Thyroid gland (tissue), 4 donors: Measurements from ENCODE around the gene MACROD1.

Experiments used
- POLR2A ChIP-seq, 2 donors: fragments of 450-650 bp; IDR thresholded peaks; one replicate each; pipeline ENCODE4 v1.6.1; 2017; ENCODE audit warnings: antibody characterized with exemption in 2 of 2, mild to moderate bottlenecking in 2 of 2, moderate library complexity in 1 of 2
- TF ChIP-seq, protein P1 (sequence below), 6 experiments: fragments of 200-600 bp in 3 of 6; fragments of 450-650 bp in 3 of 6; sonication (generic) in 3 of 6; IDR thresholded peaks; one replicate each; pipeline ENCODE4 v1.5.1; 2016 to 2019; ENCODE audit warnings: antibody characterized with exemption in 6 of 6, mild to moderate bottlenecking in 2 of 6, inconsistent platforms in 1 of 6, moderate library complexity in 1 of 6

DNA sequence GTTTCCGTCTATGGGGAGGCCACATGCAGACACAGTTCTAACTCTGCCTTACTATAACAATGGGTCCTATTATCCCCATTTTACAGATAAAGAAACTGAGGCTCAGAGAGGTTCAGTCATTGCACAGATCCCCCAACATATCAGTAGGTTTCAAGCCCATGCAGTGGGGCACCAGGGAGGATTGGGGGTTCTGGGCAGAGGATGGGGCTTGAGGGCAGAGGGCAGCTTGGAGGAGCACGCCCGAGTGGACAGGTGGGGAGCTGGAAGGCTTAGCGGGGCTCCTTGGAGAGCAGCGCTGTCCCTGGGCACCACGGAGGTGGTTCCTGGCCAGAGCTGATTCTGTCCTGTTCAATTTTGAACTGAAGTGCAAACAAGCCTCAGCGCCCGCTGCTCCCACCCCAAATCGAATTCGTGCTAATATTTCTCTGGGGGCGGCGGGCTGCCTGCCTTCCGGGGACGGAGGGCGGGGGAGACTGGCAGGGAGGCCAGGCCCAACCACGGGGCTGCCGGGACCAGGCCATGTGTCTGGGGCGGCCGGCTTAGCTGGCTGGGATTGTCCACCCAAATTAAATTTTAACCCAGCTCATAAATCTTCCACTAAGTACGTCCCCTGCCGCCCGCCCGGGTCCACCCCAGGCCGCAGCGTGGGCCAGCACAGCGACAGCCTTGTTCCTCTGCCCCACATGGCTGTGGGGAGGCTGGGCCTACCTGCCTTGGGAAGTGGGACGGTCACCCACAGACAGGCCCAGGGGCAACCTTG is 80.8 kb downstream of the MACROD1 start:
- TF ChIP-seq POLR2A (IDR thresholded peaks at IDR 0.05) = no peak
- TF ChIP-seq, protein P1, sequence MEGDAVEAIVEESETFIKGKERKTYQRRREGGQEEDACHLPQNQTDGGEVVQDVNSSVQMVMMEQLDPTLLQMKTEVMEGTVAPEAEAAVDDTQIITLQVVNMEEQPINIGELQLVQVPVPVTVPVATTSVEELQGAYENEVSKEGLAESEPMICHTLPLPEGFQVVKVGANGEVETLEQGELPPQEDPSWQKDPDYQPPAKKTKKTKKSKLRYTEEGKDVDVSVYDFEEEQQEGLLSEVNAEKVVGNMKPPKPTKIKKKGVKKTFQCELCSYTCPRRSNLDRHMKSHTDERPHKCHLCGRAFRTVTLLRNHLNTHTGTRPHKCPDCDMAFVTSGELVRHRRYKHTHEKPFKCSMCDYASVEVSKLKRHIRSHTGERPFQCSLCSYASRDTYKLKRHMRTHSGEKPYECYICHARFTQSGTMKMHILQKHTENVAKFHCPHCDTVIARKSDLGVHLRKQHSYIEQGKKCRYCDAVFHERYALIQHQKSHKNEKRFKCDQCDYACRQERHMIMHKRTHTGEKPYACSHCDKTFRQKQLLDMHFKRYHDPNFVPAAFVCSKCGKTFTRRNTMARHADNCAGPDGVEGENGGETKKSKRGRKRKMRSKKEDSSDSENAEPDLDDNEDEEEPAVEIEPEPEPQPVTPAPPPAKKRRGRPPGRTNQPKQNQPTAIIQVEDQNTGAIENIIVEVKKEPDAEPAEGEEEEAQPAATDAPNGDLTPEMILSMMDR (IDR thresholded peaks at IDR 0.05) = no peak
